ENCODE results near the gene PURA.
A peak's percentile ranks its signal among the peaks of the same experiment; 100 is the strongest.

The PURA gene

GRCh38 chr5:140165101-140165922, 51.4 kb downstream of the PURA start:
- DNase-seq: no peak

GRCh38 chr5:140165923-140166270, 52.0 kb downstream of the PURA start:
- DNase-seq: no peak

GRCh38 chr5:140166911-140167310, 53.0 kb downstream of the PURA start:
- DNase-seq: no peak

- no peak for DNase-seq
Measured at GRCh38 chr5:140168371-140168770, 54.5 kb downstream of the PURA start.

- DNase-seq: no peak
Measured at GRCh38 chr5:140169410-140169809, 55.5 kb downstream of the PURA start.

- no peak for DNase-seq
Measured at GRCh38 chr5:140172483-140172882, 58.6 kb downstream of the PURA start.

- DNase-seq: no peak
Measured at GRCh38 chr5:140174014-140174413, 60.1 kb downstream of the PURA start.

GRCh38 chr5:140174465-140175366, 60.8 kb downstream of the PURA start, which contains the start of gene CYSTM1:
Gene CYSTM1 (plus strand): TSS chr5:140175188. CDS start chr5:140194466, 19,278 bp downstream.
- peak; percentile 91 to 94 for DNase-seq
